IPS DF 6.9 (cell line): ENCODE measurements around the gene ACY1.

Source experiments
- DNase-seq: peaks from one replicate; pipeline ENCODE4 v3.0.0-alpha.2; 2013; ENCODE audit warnings: low read depth, low spot score
- H3K27ac ChIP-seq: one replicate; pipeline ENCODE4 v1.5.1; 2013; ENCODE audit warnings: low read length, control low read depth
- H3K27me3 ChIP-seq: 2 replicates; pipeline ENCODE4 v1.6.1; 2013; ENCODE audit warnings: mild to moderate bottlenecking, low read length; ENCODE audit not compliant: control insufficient read depth, insufficient read depth
- H3K36me3 ChIP-seq: 2 replicates; pipeline ENCODE4 v1.6.1; 2013; ENCODE audit warnings: low read length; ENCODE audit not compliant: control insufficient read depth, insufficient read depth
- H3K4me1 ChIP-seq: 2 replicates; pipeline ENCODE4 v1.6.1; 2013; ENCODE audit warnings: low read length; ENCODE audit not compliant: control insufficient read depth, insufficient read depth
- H3K4me3 ChIP-seq: 2 replicates; pipeline ENCODE4 v1.5.1; 2013; ENCODE audit warnings: mild to moderate bottlenecking, low read length
- H3K9me3 ChIP-seq: 2 replicates; pipeline ENCODE4 v1.6.1; 2013; ENCODE audit warnings: low read length, inconsistent platforms; ENCODE audit not compliant: control insufficient read depth, insufficient read depth
- WGBS: extraction: QIAGEN DNeasy Blood & Tissue Kit; methylation state at CpG from one replicate; pipeline ENCODE4 v1.1.7; 2013; ENCODE audit warnings: mixed read lengths, missing lambda C conversion rate; ENCODE audit not compliant: insufficient read length, insufficient coverage; 5-methylcytosine and 5-hydroxymethylcytosine counted together

ACY1 gene

DNA sequence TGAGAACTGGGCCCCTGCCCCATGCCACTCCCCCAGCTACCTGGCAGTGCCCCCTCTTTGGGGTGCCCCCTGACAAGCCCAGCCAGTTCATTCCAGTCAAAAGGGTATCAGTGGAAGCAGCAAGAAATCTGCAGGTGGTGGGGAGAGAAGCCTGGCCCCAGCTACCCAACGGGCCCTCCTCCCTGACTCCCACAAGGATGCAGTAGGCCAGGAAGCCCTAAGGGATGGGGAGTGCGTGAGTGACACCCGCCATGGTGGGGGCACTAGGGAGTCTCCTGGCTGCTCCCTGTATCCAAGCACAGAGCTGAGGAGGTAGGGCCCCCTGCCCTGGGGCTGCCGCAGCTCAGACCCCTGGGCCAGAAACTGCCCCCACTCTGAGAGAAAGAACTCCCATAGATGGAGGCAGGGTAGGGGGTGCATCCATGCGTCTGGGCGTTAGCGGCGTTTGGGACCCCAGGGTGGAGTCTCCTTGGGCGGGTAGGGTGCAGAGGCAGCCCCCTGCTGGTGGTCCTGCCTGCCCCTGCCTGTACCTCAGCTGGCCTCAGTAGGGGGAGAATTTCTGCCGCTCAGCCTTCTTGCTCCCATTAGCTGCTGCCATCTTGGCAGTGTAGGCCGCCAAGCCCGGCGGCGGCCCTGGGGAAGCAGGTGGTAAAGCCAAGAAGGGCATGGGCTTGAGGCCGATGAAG lies 25.7 kb upstream of the ACY1 start:
- Histone ChIP-seq H3K27me3 (peaks cover 15% of the 10 kb centered on the region), H3K27ac (no peak overlapping the region), H3K4me1 (peaks cover 5% of the 10 kb centered on the region), H3K9me3 (no peaks in the 10 kb centered on the region), H3K36me3 (no peaks in the 10 kb centered on the region), H3K4me3 (no peak overlapping the region)
- WGBS = no CpG with 5 or more reads among the region's 15 CpGs
- no peak for DNase-seq

DNA sequence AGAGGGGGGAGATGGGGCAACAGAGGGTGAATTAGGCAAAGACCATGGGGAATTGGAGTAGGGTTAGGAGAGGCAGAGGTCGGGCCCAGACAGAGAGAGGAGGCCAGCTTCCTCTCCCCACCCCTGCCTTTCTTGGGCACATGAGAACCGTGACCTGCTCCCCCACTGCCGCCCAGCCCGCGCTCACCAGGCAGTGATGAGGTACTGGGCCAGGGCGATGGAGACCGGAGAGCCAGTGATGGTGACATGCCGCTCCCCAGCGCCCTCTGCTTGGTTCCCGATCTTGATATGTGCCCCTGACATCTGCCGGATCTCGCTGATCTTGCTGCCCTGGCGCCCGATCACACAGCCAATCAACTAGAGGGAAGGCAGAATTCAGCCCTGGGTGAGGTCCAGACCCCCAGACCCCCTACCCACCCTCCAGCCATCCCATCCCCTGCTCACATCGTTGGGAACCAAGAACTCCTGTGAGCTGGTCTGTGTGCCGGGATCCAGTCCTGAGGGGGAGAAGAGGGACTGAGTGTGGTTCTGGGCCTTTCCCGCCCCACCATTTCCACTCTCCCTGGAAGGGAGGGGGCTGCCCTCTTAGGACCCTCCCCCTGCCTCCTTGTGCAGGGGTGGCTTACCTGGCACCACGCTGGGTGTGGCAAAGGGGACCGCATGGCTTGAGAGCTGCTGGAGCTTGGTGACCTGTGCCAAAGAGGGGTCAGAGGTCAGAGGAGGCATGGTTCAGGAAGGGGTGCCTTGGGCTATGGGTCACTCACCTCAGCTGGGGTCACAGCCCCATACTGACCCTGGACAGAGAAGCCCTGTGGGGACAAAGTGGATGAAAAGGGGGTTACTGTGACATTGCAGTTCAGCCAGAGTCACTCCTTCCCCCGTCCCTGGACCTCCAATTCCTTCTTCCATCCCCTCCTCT lies 24.5 kb upstream of the ACY1 start:
- Histone ChIP-seq H3K27me3 (peaks cover 15% of the 10 kb centered on the region), H3K4me1 (peaks cover 6% of the 10 kb centered on the region), H3K27ac (no peak overlapping the region), H3K36me3 (no peaks in the 10 kb centered on the region), H3K4me3 (no peak overlapping the region), H3K9me3 (no peaks in the 10 kb centered on the region)
- no CpG with 5 or more reads among the region's 20 CpGs for WGBS
- DNase-seq = no peak

DNA sequence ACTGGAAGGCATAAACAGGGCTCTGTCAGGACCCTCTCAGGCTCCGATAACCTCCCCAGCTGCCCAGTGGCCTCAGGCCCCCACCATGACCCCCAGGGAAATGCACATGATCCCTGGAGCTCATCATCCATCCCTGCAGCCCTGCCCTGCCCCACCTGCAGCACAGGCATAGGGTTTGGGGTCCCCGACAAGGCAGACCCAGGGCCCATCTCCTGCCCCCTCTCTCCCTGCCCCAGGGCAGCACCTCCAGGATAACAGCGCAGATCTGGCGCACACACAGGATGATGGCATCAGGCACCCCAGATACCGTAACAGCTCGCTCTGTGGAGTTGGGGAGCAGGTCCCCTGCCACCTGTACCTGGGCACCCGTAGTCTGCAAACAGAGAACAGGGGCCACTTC lies 23.7 kb upstream of the ACY1 start:
- Histone ChIP-seq H3K27me3 (peaks cover 9% of the 10 kb centered on the region), H3K9me3 (no peaks in the 10 kb centered on the region), H3K4me1 (peaks cover 10% of the 10 kb centered on the region), H3K4me3 (no peak overlapping the region), H3K36me3 (no peaks in the 10 kb centered on the region), H3K27ac (no peak overlapping the region)
- no CpG with 5 or more reads among the region's 7 CpGs for WGBS
- DNase-seq = no peak

DNA sequence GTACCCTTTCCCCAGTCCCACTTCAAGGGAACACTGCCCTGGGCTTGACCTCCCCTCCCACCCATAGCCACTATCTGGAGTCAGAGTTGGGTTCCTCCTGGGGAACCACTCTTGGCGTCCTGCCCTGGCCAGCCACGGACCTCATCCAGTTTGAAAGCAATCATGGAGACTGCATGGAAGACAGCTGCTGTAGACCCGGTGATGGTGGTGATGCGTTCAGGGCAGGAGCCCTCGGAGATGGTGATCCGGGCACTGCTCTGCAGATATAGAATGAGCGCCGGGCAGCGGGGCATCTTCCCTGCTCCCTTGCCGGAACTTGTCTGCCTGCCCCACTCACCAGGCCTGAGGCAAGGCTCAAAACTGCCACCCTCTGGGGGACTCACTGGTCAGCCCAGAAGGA lies 22.9 kb upstream of the ACY1 start:
- H3K27me3 ChIP-seq = peaks cover 2% of the 10 kb centered on the region
- no peak overlapping the region for H3K27ac ChIP-seq
- no peaks in the 10 kb centered on the region for H3K9me3 ChIP-seq
- no CpG with 5 or more reads among the region's 10 CpGs for WGBS
- H3K4me1 ChIP-seq = peaks cover 10% of the 10 kb centered on the region
- no peak for DNase-seq
- no peaks in the 10 kb centered on the region for H3K36me3 ChIP-seq
- no peak overlapping the region for H3K4me3 ChIP-seq

DNA sequence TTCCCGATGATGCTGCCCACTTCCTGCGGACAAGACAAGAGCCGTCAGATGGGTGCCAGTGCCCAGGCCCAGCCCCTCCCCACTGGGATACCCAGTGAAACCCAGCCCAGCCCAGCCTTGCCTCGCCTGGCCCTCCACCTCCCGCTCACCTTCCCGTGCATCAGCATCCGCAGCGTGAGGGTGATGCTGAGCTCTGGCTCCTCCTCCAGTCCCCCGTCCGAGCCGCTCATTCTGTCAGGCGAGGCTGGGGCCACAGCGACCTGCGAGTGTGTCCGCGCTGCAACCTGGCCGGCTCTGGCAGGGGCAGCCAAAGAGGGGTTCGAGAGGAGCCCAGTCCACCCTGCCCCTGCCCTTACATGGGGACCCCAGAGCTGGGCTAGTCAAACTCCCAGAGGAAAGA lies 22.3 kb upstream of the ACY1 start:
- H3K27ac ChIP-seq = no peak overlapping the region
- H3K9me3 ChIP-seq = no peaks in the 10 kb centered on the region
- H3K4me1 ChIP-seq = peaks cover 9% of the 10 kb centered on the region
- no CpG with 5 or more reads among the region's 18 CpGs for WGBS
- no peak for DNase-seq
- H3K4me3 ChIP-seq = no peak overlapping the region
- no peaks in the 10 kb centered on the region for H3K36me3 ChIP-seq
- H3K27me3 ChIP-seq = no peaks in the 10 kb centered on the region; the same call in 1 of the 2 replicates

DNA sequence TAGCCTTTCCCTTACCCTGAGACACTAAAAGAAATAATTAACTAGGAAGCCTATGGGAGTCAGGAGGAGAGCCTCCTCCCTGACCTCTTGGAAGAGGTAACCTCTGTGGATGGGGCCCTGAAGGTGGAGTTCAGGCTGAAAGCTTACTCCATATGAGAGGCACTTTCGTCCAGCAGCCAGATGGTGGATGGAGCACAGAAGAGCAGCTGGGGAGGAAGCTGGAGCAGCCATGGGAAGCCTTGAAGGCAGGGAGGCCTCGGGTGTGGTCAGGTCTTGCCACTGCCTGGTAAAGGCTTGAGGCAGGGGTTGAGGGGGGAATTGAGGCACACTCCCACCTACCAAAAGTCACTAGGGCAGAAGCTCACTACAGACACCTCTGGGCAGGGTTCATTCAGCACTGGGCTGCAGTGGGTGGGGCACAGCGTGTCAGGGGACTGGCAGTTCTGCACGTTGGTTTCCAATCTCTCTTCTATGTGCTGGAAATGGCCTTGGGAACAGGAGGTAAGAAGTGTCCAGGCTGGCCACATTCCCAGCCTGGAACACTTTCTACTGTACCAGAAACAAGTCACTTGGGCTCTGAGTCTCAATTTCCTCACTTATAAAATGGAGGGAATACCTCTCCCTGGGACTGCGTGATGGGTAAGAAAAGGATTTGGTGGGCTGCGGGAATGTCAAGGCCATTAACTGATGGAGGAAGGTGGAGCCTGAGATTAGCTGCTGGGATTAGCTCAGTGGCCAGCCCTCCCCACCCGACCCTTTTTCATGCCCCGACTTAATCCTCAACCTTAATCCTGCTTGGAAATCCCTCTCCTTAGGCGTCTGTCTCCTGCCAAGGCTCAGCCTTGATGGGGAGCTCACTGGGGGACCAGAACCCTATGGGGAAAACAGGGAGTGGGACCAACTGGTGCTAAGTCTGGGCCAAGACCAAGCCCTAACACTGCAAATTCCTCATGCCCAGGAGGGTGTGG lies 21.4 kb upstream of the ACY1 start:
- DNase-seq = no peak
- WGBS = no CpG with 5 or more reads among the region's 9 CpGs
- H3K27me3 ChIP-seq = no peaks in the 10 kb centered on the region; the same call in 1 of the 2 replicates
- no peak overlapping the region for H3K4me3 ChIP-seq
- H3K27ac ChIP-seq = no peak overlapping the region
- H3K4me1 ChIP-seq = peaks cover 10% of the 10 kb centered on the region
- no peaks in the 10 kb centered on the region for H3K36me3 ChIP-seq
- no peaks in the 10 kb centered on the region for H3K9me3 ChIP-seq

DNA sequence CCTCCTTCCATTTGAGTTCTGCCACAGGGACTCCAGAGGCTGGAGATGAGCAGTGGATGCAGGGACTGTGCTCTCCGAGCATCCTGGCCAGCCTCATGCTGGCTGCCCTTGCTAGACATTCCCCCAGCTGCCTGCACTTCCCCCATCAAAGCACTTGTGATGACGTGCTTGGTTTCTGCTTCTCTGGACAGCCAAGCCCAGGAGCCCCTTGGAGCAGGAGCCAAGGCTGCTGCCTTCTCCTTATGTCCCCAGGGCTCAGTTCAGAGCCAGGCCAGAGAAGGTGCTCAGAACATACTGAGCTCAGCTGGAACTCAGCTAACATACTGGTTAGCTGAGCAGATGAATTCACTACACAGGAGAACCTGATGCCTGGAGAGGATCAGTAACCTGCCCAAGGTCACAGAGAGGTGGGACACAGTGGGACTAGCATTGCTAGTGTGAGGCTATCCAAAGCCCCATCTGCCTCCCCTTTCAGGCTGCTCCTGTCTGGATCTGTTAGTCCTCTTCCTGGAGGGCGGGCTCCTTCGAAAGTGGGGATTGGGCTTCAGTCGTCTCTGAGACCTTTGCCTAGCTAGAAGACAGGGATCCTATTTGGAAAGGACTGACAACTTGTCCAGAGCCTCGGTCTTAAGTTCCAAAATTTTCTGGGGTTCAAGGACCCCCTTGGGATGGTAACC lies 20.3 kb upstream of the ACY1 start:
- Histone ChIP-seq H3K9me3 (no peaks in the 10 kb centered on the region), H3K4me3 (no peak overlapping the region), H3K27me3 (no peaks in the 10 kb centered on the region), H3K27ac (no peak overlapping the region), H3K4me1 (peaks cover 11% of the 10 kb centered on the region), H3K36me3 (no peaks in the 10 kb centered on the region)
- no peak for DNase-seq
- no CpG with 5 or more reads among the region's 6 CpGs for WGBS

DNA sequence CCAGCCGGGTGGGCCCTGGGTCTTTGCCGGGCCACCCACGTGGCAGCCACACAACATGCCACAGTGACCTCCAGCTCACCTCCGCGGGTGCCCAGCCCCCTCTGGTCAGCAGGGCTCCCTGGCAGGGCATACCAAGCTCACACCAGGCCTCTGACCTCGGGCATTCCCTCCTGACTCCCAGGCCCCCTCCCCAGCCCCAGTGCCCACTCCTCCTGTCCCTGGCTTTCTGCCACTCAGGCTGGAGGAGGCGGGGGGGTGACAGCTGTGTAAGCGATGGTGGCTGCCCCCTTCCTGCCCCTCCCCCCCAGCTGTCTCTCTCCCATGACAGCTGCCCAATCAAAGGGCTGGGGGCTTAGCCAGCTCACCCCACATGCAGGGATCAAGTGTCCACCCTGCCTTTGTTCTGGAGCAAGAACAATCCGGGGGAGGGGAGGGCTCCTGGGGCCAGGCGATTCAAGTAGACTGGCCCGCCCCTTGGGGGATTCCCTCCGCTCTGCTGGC lies 19.3 kb upstream of the ACY1 start:
- no CpG with 5 or more reads among the region's 12 CpGs for WGBS
- H3K4me3 ChIP-seq = no peak overlapping the region
- peaks cover 17% of the 10 kb centered on the region for H3K4me1 ChIP-seq
- H3K9me3 ChIP-seq = no peaks in the 10 kb centered on the region
- no peaks in the 10 kb centered on the region for H3K36me3 ChIP-seq
- no peak overlapping the region for H3K27ac ChIP-seq
- DNase-seq = no peak
- no peaks in the 10 kb centered on the region for H3K27me3 ChIP-seq

DNA sequence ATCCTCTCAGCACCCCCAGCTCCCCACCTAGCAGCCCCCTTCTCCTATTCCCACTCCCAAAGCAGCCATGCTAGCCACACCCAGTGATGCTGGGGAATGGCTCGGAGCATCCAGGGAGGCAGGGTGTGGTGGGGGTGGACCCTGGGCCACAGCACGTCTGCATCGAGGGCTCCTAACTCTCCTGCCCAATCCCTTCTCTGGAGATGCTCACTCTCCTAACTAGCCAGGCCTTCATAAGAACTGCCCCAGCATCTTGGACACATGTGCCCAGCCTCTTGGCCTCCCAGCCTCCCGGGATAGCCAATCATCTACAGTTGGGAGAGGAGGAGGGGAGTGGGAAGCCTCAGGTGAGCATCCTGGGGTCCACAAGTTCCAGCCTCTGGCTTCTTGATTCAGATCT lies 18.8 kb upstream of the ACY1 start:
- Histone ChIP-seq H3K4me3 (no peak overlapping the region), H3K27ac (no peak overlapping the region), H3K9me3 (no peaks in the 10 kb centered on the region), H3K4me1 (peaks cover 19% of the 10 kb centered on the region), H3K36me3 (no peaks in the 10 kb centered on the region), H3K27me3 (no peaks in the 10 kb centered on the region)
- no peak for DNase-seq
- no CpG with 5 or more reads among the region's 4 CpGs for WGBS
